A204.1 (cell line): ENCODE results near the gene MACROD2.
"Not testable (repeated sequence)": the region's sequence is repeated elsewhere in the genome, so short reads cannot be mapped to it uniquely, and the experiment has no call there.

Experiments used
- FAIRE-seq: peaks from 2 replicates; lab custom pipeline; 2012; peaks lifted over from hg19 to GRCh38; lab: Jason Lieb, UNC

Gene MACROD2

DNA sequence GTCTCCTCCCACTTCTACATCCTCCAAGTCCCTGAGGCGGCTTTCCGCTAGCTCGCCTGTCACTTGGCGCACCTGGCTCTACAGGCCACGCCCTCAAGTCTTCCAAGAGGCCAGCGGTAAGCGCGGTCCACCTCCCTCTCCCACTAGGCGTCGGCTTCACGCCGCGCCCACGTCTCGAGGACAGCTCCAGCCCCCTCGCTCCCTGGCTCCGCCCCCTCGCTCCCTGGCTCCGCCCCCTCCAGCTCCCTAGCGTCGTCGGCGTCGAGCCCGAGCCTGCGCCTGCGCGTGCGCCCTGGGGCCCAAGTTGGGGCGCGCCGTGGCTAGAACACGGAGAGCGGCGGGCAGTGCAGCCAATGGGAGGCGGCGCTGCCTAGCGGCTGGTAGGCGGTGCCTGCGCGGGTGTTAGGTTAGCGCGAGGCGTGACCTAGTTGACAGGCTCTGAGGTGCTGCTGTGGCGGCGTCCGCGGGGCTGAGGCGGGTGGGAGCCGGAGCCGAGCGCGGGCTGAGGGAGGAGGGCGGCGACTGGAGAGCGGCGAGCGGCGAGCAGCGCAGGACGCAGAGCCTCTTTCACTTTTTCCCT lies at the start of gene MACROD2:
Gene MACROD2 (plus strand): TSS at position 431 of the 580 bp plus-strand sequence.
- no peak for FAIRE-seq

DNA sequence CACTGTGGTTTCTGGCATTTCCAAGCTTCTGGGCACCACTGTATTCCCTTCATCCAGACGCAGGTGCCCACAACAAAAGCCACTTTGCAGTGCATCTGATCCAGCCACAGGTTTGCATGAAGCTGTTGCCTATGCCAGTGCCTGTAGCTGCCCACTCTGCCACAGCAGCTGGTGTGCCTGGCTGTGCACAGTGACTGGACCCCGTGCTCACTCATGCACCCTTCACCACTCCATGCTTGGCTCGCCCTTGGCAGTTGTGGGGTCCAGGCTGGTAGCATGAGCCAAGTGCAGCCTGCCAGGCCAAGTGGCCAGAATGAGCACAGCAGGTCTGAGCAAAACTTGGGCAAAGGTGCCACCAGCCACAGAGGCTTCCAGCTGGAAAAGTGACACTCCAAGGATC lies 47.6 kb upstream of the MACROD2 start:
- FAIRE-seq: no peak

DNA sequence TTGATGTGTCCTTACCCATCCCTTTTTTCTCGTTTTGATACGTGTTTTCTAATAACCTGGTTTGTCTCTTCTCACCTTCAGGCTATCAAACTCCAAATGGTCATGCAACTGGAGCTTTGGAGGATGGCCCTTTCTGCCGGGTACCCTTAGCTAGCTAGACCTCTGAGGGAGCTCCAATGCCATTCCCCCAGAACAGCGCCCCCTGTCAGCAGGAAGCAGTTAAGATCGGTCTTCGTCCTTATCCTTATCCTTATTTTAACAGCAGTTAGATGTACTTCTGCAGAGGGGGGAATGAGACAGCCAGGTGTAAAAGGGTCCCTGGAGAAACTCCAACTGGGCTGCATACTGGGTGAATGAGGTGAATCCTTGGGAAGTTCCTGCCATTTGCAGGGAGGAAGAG lies 42.1 kb upstream of the MACROD2 start:
- FAIRE-seq: no peak

DNA sequence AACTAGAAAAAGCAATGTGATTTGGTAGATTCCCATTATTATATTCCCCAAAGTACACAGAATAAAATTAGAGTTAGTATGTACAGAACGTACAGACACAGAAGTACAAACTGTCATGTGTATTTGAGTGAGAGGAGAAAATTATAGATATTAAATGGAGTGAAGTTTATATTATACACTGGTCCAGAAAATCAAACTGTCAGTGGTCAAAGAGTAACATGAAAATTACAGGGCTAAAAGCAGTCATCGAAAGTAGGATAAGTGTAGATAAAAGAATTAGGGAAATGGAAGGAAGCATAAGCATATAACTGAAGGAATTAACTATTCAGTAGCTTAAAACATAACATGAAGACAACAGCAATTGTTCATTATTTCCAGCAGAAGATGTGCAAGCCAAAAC lies 35.2 kb upstream of the MACROD2 start:
- FAIRE-seq: no peak

DNA sequence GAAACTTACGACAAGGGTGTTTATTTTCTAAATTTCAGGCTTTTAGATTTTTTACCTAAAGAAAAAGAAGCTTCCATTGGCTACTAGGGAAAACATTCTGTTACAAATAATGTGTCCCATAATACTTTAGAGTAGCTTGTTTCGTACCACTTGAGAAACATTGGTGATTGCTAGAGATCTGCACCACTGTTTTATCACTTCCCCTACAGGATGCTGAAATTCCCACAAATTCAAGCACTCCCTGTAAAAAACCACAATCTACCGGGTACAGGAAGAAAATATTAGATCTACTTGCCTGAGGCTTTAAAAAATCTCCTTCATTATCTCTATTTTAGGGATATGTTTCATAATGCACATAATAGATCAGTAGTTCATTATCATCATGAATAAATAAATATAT lies 34.8 kb upstream of the MACROD2 start:
- FAIRE-seq: no peak

DNA sequence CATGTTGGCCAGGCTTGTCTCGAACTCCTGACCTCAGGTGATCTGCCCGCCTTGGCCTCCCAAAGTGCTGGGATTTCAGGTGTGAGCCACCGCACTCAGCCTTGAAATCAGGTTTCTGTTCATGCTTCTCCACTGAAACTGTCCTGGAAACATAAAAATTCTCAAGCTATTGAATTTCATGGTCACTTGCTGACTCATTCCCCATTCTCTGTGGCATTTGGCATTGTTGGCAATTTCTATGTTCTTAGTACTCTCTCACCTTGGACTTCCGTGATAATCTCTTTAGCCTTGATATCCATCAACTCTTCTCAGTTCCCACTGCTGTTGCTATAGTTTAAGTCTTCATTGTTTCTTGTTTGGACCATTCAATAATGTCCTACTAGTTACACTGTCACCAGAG lies 11.1 kb upstream of the MACROD2 start:
- FAIRE-seq: no peak

DNA sequence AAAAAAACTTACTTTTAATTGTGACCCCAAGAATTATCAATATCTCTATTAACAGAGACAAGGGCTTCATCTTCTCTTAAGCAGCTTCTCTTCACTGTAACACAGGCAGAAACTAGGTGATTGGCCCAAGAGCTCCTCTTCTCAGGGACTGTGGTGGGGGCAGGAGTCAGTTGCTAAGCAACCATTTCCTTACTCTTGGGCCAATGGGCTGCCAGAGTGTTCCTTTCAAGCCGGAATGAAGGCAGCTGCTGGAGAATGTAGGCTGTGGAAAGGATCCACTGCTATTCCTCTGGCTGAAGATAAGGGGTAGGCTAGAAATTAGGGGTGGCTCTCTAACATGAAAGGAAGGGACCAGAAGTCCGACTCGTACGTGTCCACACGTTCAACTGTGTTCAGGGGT lies 4.9 kb upstream of the MACROD2 start, which contains the start of gene SEL1L2:
Gene SEL1L2 (minus strand): TSS at position 150 of the 400 bp plus-strand sequence. CDS start 80 bp downstream, at position 70.
- FAIRE-seq: no peak

DNA sequence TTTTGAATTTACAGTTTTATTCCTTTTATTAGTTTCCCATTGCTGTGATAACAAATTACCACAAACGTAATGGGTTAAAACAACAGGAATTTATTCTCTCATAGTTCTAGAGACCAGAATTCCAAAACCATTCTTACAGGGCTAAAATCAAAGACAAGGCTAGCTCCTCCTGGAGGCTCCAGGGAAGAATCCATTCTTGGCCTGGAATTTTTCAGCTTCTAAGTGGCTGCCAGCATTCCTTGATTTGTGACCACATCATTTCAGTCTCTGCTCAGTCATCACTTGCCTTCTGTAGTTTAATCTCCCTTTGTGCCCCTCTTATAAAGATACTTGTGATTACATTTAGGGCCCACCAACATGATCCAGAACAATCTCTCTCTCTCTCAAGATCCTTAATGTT lies 4.0 kb upstream of the MACROD2 start:
- no peak for FAIRE-seq

DNA sequence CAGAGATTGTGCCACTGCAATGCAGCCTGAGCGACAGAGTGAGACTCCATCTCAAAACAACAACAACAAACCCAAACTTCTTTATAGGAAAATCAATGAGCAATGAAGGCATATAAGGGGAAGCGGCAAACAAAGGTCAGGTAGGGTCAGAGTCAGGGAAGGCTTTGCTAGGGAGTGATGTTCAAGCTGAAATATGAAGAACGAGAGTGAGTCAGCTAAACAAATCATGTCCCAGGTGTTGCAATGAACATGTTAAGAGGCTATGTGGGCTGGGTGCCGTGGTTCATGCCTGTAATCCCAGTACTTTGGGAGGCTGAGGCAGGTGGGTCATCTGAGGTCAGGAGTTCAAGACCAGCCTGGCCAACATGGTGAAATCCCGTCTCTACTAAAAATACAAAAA lies 3.4 kb upstream of the MACROD2 start:
- not testable (repeated sequence) for FAIRE-seq

DNA sequence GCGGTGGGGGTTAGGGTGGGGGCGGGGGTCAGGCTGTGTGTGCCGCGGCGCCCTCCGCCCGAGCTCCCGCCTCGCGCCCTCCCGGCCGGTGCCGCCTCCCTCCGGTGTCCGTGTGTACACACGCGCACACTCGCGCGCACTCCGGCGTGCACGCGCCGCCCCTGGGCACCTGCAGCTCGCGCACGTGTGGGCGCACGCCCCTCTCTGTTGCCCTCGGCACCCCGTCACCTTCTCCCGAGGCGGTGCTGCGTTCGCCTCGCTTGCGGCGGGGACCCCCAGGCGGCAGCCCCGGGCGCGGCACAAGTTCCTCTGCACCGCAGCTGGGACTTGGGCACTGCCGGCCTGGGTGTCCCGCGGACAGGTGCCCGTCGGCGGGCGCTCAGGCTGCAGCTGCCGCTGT lies 525 bp downstream of the MACROD2 start:
- FAIRE-seq: no peak

DNA sequence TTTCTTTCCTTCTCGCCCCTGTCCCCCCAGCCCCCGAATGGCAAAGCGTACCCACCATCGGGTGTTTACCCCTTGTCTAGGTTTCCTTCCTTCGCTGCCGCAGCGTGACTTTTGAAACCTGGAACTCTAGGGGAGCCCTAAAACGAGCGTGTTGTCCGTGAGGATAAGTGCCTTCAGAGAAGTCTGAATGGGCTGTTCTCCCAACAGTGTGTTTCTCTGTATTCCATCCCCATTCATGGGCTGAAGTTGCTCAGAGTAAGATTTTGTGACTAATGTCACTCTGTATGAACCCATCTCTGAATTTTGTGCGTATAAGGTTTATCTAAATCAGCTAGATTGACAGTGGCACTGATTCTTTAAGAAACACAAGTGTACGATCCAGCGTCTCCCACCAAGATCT lies 949 bp downstream of the MACROD2 start:
- FAIRE-seq: no peak

DNA sequence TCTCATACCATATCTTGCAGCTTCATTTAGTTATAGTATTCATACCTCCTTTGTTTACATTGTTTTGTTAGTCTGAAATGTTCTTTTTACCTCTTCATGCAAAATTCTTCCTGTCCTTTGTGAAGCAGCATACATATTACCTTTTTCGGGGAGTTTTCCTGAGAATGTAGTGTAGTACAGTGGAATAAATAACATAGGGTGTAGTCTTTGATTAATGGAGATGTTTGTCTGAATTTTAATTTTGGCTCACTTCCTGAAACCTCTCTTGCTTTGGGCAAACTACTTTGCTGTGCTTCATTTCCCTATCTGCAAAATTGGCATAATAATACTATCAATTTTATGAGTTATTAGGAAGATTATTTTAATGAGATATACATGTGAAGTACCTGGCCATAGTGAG lies 5.6 kb downstream of the MACROD2 start:
- FAIRE-seq: no peak

DNA sequence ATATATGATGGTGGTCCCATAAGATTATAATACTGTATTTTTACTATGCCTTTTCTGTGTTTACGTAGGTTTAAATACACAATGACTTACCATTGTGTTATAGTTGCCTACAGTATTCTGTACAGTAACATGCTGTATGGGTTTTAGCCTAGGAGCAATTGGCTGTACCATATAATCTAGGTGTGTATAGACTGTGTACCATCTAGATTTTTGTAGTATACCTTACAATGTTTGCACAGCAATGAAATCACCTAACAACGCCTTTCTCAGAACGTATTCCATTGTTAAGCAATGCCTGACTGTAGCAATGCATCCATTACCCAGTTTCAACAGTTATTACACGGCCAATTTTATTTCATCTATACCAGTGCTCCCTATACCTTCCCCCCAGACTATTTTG lies 10.7 kb downstream of the MACROD2 start:
- no peak for FAIRE-seq

DNA sequence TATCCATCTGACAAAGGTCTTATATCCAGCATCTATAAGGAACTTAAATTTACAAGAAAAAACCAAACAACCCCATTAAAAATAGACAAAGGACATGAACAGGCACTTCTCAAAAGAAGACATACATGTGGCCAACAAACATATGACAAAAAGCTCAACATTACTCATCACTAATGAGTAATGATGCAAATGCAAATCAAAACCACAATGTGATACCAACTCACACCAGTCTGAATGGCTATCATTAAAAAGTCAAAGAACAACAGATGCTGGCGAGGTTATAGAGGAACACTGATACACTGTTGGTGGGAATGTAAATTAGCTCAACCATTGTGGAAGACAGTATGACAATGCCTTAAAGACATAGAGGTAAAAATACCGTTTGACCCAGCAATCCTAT lies 13.9 kb downstream of the MACROD2 start:
- no peak for FAIRE-seq

DNA sequence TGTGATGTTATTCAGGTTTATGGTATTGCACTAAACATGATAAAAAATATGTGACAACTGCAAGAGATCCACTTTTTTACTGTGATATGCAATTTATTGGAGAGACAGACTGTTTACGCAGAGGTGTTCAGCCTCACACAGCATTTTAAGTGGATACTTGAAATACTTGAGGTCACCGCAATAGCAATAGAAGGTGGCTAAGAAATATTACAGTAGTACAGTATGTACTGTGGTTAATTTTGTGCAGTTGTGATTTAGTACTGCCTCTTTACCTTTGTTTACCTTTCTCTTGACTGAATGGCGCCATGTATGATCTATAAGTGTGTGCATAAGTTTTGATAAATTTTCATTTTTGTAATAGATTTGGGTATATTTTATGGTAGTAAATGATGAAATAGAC lies 17.4 kb downstream of the MACROD2 start:
- FAIRE-seq: no peak

DNA sequence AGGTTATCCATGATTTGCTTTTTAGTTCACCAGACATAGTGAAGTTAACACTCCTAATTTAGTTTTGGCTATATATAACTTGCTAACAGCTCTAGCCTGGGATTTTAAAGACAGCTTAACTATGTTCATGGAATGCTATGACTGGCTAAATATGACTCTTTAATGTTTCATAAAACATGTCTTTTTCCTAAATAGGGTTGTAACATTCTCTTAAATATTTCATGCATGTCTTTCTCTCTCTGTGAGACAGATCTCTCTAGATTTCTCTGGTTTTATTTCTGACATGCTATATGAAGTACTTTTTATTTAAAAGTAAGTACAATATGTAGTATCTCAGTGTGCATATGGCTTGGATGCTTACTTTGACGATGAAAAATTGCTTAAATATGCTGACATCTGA lies 35.7 kb downstream of the MACROD2 start:
- no peak for FAIRE-seq

DNA sequence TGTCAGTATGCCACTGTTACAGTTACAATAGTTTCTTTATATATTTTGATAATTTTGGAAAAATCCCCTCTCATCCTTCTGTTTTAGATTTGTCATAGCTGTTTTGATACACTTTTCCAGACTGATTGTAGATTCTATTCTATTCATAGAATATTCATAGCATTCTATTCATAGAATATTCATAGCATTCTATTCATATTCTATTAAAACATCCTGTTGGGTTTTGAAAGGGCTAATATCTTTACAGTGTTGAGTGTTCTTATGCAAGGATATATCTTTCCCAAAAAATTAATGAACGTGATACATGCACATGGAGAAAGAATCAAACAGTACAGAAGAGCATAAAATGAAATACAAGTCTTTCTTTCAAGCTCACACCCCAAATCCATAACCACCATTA lies 38.0 kb downstream of the MACROD2 start:
- no peak for FAIRE-seq

DNA sequence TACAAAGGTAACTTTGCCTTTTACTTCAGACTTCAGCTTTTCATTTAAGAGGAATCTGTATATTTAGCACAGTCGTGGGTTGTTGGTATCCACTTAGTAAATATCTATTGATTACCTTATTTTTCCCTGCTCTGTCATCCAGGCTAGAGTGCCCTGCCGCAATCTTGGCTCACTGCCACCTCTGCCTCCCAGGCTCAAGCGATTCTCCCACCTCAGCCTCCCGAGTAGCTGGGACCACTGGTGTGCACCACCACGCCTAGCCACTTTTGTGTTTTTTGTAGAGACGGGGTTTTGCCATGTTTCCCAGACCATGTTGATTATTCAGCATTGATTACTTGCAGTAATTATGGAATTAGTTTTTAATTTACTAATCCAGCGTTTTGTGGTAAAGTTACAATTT lies 41.3 kb downstream of the MACROD2 start:
- FAIRE-seq: no peak

DNA sequence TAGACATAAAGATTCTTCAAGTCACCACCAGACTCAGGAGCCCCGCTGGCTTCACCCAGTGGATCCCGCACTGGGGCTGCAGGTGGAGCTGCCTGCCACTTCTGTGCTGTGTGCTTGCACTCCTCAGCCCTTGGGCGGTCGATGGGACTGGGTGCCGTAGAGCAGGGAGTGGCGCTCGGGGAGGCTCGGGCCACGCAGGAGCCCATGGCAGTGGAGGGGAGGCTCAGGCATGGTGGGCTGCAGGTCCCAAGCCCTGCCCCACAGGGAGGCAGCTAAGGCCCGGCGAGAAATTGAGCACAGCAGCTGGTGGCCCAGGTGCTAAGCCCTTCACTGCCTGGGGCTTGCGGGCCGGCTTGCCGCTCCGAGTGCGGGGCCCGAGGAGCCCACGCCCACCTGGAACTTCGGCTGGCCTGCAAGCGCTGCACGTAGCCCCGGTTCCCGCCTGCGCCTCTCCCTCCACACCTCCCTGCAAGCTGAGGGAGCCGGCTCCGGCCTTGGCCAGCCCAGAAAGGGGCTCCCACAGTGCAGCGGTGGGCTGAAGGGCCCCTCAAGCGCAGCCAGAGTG lies 49.5 kb downstream of the MACROD2 start:
- not testable (repeated sequence) for FAIRE-seq

DNA sequence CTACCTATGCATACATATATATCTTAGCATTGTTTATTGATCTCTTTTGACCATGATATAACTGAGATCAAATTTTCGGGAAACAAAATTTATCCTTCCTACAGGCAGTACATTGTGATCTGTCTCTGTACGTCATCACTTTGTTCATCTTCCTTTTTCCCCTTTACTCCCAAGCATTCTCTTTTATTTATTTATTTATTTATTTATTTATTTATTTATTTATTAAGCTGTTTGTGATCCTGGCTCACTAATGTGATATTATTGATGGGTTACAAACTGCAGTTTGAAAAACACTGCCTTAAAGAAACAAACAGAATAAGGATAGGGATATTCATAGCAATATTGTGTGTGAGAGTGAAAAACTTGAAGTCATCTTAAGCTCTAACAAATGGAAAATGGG lies 51.2 kb downstream of the MACROD2 start:
- no peak for FAIRE-seq

DNA sequence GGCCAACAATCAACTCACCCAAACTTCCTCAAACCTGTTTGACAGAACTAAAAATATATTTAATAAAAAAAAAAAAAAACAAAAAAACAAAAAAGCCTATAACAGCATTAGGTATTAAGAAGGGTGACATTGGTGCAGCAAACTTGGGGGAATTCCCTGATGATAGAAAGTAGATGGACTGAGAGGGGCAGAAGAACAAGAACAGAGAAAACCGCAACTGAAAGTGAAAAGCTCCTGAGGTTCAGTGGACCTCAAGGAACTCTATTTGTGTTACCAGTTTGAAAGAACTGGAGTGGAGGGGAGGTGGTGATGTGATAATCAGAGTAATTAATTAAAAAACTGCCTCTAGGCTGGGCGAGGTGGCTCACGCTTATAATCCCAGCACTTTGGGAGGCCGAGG lies 53.8 kb downstream of the MACROD2 start:
- no peak for FAIRE-seq

DNA sequence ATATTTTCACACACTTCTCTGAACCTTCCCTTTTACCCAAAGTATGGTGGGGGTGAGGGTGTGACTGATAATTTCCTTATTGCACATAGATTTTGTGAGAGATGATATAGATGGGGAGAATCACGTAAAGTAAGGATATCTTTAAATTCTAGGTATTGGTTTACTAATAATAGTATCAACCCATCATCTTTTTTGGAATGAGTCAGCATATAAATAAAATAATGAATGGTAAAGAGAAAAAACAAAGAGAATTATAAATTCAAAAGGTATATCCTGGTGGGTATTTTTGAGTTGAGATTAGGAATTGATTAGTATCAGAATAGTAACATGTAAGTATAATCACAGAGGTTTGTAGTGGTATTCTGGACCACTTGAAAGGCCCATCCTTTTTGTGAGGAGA lies 56.1 kb downstream of the MACROD2 start:
- no peak for FAIRE-seq

DNA sequence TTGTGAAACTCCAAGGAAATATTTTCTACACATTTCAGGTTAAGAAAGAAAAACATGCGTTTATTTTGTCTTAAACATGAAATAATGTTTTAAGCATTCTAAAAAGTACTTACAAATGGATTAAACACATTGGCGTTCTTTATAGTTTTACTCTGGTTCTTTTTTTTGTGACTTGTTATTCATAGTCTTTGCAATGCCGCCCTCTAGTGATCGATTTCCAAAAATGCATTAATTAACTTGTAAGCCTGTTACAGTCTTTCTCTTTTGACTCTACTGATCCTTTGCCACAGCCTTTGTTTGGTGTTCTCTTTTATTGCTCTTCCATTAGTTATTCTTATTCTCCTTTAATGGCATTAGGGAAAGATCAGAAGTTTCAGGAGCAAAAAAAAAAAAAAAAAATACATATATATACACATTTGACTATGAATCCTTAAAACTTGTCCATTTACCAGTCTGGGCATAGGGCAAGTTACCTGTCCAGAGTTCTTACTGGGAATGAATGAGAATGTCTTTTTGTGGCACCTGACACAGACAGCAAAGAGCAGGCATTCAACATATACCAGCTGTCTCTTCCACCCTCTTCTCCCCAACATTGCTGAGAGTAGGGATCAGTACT lies 59.9 kb downstream of the MACROD2 start:
- peak; percentile 98 for FAIRE-seq

DNA sequence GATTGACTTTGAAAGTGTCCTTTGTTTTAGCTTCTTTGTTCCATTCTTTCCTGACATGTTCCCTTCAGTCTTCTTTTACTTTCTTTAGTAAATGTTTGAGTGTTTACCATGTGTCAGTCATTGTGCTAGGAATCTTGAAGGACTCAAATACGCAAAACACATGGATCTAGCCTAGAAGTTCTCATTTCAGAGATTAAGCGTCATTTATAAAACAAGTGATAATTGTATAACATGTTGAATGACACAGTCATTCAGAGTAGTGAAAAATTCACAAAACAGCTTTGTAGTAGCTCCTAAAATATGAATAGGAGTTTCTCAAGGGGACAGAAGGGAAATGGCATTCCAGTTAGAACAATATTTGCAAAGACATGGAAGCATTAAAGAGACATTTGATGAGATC lies 66.9 kb downstream of the MACROD2 start:
- no peak for FAIRE-seq
